GM18505 (cell line): ENCODE data around the gene FGD2.

Experiments used
- ATAC-seq: cut with Tn5 transposase; IDR thresholded peaks from one replicate; pipeline ENCODE4 v1.9.1; 2021; ENCODE audit not compliant: unreplicated experiment
- POLR2A ChIP-seq: IDR thresholded peaks from 4 replicates; pipeline ENCODE4 v1.6.1; 2011; ENCODE audit warnings: borderline replicate concordance; ENCODE audit not compliant: insufficient read depth, insufficient read length; ENCODE audit errors: extremely low read depth

The FGD2 gene

GRCh38 chr6:37022135-37022863 is 16.8 kb downstream of the FGD2 start:
- no peak for TF ChIP-seq POLR2A
- ATAC-seq, result no peak

GRCh38 chr6:37024656-37025337 is 19.3 kb downstream of the FGD2 start:
- TF ChIP-seq POLR2A, result no peak
- no peak for ATAC-seq

DNA sequence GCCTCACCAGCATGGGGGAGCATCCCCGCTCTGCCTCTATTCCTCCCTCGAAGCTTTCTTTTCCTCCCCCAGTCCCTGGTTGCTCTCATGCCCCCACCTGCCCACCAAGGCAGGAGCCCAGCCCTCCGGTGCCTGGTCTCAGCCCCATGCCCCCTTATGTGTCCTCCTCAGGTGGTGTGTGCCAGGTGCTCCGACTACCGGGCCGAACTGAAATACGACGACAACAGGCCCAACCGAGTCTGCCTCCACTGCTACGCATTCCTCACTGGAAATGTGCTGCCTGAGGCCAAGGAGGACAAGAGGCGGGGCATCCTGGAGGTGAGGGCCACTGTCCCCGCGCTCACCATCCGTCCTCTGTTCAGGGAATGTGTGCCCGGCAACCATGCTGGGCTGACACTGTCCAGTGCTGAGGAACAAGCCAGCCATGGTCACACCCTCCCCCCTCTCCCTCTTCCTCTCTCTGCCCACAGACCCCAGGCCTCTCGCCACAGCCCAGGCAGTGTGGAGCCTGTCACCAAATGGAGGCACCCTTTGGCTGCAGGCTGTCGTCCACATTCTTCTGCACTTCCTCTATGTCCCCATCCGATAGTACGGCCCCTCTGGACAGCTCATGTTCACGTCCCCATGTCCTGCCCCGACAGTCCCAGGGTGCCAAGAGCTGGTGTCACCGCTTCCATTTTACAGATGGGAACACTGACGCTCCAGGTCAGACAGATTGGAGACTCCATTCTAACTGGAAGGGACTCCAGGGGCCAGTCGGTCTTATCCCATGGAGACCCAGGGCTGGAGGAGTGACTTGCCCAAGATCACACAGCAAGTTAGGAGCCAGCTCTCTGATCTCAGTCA is 20.4 kb downstream of the FGD2 start:
- ATAC-seq, result no peak
- no peak for TF ChIP-seq POLR2A

DNA sequence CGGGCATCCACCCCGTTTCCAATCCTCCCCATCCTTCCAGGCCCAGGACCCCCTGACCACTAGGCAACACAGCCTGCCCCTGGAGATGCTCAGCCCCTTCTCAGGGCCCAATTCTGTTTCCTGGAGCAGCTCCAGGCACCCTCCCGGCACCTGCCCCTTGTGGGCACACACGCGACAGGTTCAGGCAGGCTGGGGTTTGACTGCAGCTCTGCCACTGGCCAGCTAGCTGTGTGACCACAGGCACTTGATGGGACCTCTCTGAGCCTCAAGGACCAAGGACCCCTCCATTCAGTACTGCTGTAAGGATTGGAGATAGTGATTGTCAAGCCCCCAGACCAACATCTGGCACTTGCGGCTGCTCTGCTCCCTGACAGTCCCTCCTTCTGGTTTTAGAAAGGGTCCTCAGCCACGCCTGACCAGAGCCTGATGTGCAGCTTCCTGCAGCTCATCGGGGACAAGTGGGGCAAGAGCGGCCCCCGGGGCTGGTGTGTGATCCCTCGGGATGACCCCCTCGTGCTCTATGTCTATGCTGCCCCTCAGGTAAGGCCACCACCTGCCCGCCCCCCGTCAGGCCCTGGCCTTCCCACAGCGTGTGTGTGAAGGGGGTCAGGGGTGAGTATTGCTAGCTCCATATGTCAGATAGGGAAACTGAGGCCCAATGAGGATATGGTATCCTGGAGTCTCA is 21.7 kb downstream of the FGD2 start:
- no peak for TF ChIP-seq POLR2A
- no peak for ATAC-seq

DNA sequence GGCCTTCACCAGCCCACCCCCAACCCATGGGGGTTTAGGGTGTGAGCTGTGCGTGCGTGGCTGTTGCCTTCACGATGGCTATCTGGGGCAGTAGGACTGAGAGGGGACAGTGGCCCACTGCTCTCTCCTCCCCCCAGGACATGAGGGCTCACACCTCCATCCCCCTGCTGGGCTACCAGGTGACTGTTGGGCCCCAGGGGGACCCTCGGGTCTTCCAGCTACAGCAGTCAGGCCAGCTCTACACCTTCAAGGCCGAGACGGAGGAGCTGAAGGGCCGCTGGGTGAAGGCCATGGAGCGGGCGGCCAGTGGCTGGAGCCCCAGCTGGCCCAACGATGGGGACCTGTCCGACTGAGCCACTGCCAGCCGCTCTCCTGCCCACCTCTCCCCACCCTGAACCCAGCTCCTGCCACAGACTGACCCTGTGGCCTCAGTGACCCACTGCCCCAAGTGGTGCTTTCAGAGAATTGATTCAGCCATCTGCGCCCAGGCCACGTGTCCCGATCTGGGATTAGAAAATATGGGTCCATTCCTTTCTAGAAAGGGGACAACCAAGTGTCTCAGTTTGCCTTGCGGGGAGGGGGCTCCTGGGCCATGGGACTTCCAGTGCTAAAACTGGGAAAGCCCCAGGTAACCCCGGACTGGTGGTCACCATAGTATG is 22.5 kb downstream of the FGD2 start:
- no peak for ATAC-seq
- TF ChIP-seq POLR2A, result no peak

- no peak for ATAC-seq
- TF ChIP-seq POLR2A, result no peak
Observed at GRCh38 chr6:37029249-37029971, 24.0 kb downstream of the FGD2 start.

DNA sequence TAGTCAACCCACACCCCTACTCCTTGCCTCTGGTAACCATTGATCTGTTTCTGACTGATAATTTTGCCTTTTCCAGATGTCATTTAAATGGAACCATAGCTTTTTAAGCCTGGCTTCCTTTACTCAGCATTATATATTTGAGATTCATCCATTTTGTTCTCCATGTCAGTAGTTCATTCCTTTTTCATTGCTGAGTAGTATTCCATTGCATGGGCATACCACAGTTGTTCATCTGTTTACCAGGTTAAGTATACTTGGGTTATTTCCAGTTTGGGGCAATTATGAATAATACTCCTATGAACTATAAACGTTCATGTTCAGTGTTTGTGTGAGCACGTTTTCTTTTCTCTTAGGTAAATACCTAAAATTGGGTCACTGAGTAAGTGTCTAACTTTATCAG is 25.1 kb downstream of the FGD2 start:
- ATAC-seq, result no peak
- no peak for TF ChIP-seq POLR2A

GRCh38 chr6:37032239-37032638 is 26.8 kb downstream of the FGD2 start:
- TF ChIP-seq POLR2A, result no peak
- no peak for ATAC-seq

DNA sequence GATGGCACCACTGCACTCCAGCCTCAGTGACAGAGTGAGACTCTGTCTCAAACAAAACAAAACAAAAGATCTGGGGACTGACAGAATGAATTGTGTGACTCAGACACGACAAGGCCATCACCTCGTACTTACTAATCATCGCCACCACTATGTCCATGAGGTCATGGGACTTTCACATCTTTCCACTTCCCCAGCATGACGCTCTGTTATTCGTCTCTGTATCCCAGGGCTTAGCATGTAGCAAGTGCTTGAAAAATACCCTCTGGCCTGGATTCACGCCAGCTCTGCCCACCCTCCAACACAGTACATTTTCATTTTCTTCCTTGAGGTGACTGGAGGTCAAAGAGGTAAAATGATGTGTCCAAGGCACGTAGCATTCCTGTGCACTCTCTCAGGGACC is 27.8 kb downstream of the FGD2 start:
- TF ChIP-seq POLR2A, result no peak
- ATAC-seq, result no peak

- no peak for ATAC-seq
- no peak for TF ChIP-seq POLR2A
Observed at GRCh38 chr6:37033819-37034795, 28.7 kb downstream of the FGD2 start.

- TF ChIP-seq POLR2A, result no peak
- ATAC-seq, result no peak
Observed at GRCh38 chr6:37036146-37036545, 30.7 kb downstream of the FGD2 start.

- no peak for TF ChIP-seq POLR2A
- no peak for ATAC-seq
Observed at GRCh38 chr6:37038292-37039198, 33.1 kb downstream of the FGD2 start.
